K562 (cell line): Measurements from ENCODE around the gene ANKFN1. TPM values are rescaled to one million over a fixed set of nuclear protein-coding genes. Genes with fewer than 3 reads are reported as not detected.

Source experiments
- ATAC-seq: fragments of 200-7000 bp; cut with Tn5 transposase; 3 replicates; pipeline ENCODE4 v1.9.1; 2020; ENCODE audit warnings: moderate library complexity
- BruUV-seq: library from RNA; stranded (reverse); fragments of 400-500 nt; replicated peaks from 2 replicates; lab custom pipeline; 2021; lab: Mats Ljungman, UMichigan
- CTCF ChIA-PET: fragments of 300-600 bp; formaldehyde crosslinking; extraction: SDS; loops from one replicate; lab custom pipeline; 2021; ENCODE audit warnings: low intra/inter-chr PET ratio; lab: Yijun Ruan, JAX
- POLR2A ChIA-PET: fragments of 300-600, 350-650 bp; sonication (Branson Sonifier 250); formaldehyde crosslinking; extraction: SDS; loops from one replicate; lab custom pipeline; 2021; ENCODE audit warnings: antibody characterized with exemption, inconsistent platforms; lab: Yijun Ruan, JAX
- DNase-seq, 4 experiments: peaks; one replicate each; pipeline versions ENCODE4 v3.0.0 to v3.0.0-alpha.2; 2011 to 2018; ENCODE audit warnings: low spot score in 3 of 4, mixed read lengths in 3 of 4; ENCODE audit errors: extremely low read depth in 1 of 4
- FAIRE-seq: peaks from 2 replicates; lab custom pipeline; 2011; peaks lifted over from hg19 to GRCh38; lab: Jason Lieb, UNC
- H2AFZ ChIP-seq: 2 replicates; pipeline ENCODE4 v1.6.0; 2011; ENCODE audit warnings: low read depth, low read length, control low read depth, inconsistent platforms
- H3K27ac ChIP-seq: fragments of 200-600 bp; 3 replicates; pipeline ENCODE4 v1.8.0; 2011; ENCODE audit warnings: low read depth, mild to moderate bottlenecking, control low read depth, inconsistent platforms, low read length, moderate library complexity, mixed read lengths; ENCODE audit errors: extremely low read depth
- H3K27me3 ChIP-seq, 2 experiments: fragments of 300-600 bp in 1 of 2; 2 replicates in 1 of 2; 3 replicates in 1 of 2; pipeline versions ENCODE4 v1.6.0 to v1.8.0; 2011; ENCODE audit warnings: inconsistent platforms in 2 of 2, low read length in 2 of 2, mild to moderate bottlenecking in 1 of 2, mixed read lengths in 1 of 2, moderate library complexity in 1 of 2; ENCODE audit not compliant: control insufficient read depth in 2 of 2, insufficient read depth in 2 of 2
- H3K36me3 ChIP-seq: fragments of 300-600 bp; 3 replicates; pipeline ENCODE4 v1.8.0; 2011; ENCODE audit warnings: mild to moderate bottlenecking, low read length, inconsistent platforms; ENCODE audit not compliant: control insufficient read depth, insufficient read depth
- H3K4me1 ChIP-seq, 2 experiments: fragments of 200-600 bp in 1 of 2; replicated peaks in 1 of 2; 2 replicates in 1 of 2; 3 replicates in 1 of 2; pipeline versions ENCODE4 v1.5.1 to v1.8.0; 2011; ENCODE audit warnings: inconsistent platforms in 2 of 2, low read length in 2 of 2, mild to moderate bottlenecking in 1 of 2, mixed read lengths in 1 of 2, moderate library complexity in 1 of 2; ENCODE audit not compliant: control insufficient read depth in 2 of 2, insufficient read depth in 2 of 2
- H3K4me2 ChIP-seq: 2 replicates; pipeline ENCODE4 v1.6.1; 2011; ENCODE audit warnings: low read length, control low read depth, inconsistent platforms, mixed read lengths; ENCODE audit not compliant: insufficient read depth
- H3K4me3 ChIP-seq: fragments of 200-600 bp; sonication (generic), shearing (Covaris generic); 2 replicates; pipeline ENCODE4 v1.5.1; 2016; ENCODE audit warnings: control low read depth, inconsistent platforms
- H3K79me2 ChIP-seq: fragments of 200-600 bp; 3 replicates; pipeline ENCODE4 v1.8.0; 2011; ENCODE audit warnings: low read length, inconsistent platforms; ENCODE audit not compliant: control insufficient read depth, insufficient read depth
- H3K9ac ChIP-seq, 2 experiments: 2 replicates each; pipeline versions ENCODE4 v1.6.0 to v1.6.1; 2011; ENCODE audit warnings: low read depth in 2 of 2, low read length in 2 of 2, control low read depth in 1 of 2, inconsistent platforms in 1 of 2, mild to moderate bottlenecking in 1 of 2, mixed read lengths in 1 of 2; ENCODE audit not compliant: insufficient read depth in 1 of 2
- H3K9me1 ChIP-seq: one replicate; pipeline ENCODE4 v1.6.0; 2011; ENCODE audit warnings: inconsistent platforms, mild to moderate bottlenecking, low read length, moderate library complexity; ENCODE audit not compliant: control insufficient read depth, insufficient read depth
- H3K9me3 ChIP-seq: replicated peaks from 2 replicates; pipeline ENCODE4 v1.5.1; 2011; ENCODE audit warnings: low read depth, low read length, inconsistent platforms; ENCODE audit not compliant: control insufficient read depth, insufficient read depth
- H4K20me1 ChIP-seq: replicated peaks from 2 replicates; pipeline ENCODE4 v1.6.1; 2011; ENCODE audit warnings: low read length, inconsistent platforms, mixed read lengths; ENCODE audit not compliant: control insufficient read depth, insufficient read depth
- E4F1 ChIP-seq: fragments of 250-450 bp; sonication (Bioruptor Pico); IDR thresholded peaks from 2 replicates; pipeline ENCODE4 v1.5.0; 2021; ENCODE audit warnings: mild to moderate bottlenecking, borderline replicate concordance
- ELF1 ChIP-seq: fragments of 200-800 bp; sonication (Bioruptor generic); IDR thresholded peaks from 2 replicates; pipeline ENCODE4 v1.6.1; 2016; ENCODE audit warnings: missing genetic modification characterization, missing compliant biosample characterization
- HSF4 ChIP-seq: fragments of 250-450 bp; sonication (Bioruptor Pico); IDR thresholded peaks from 2 replicates; pipeline ENCODE4 v2.1.2; 2022; ENCODE audit warnings: mild to moderate bottlenecking, moderate library complexity, borderline replicate concordance
- KLF1 ChIP-seq: fragments of 450-650 bp; IDR thresholded peaks from 2 replicates; pipeline ENCODE4 v1.6.1; 2016; ENCODE audit warnings: missing genetic modification characterization, missing compliant biosample characterization
- NCOA1 ChIP-seq: fragments of 450-650 bp; IDR thresholded peaks from 2 replicates; pipeline ENCODE4 v1.6.1; 2016; ENCODE audit warnings: low read depth
- PTRF ChIP-seq: fragments of 450-650 bp; IDR thresholded peaks from 2 replicates; pipeline ENCODE4 v1.6.1; 2016; ENCODE audit warnings: mild to moderate bottlenecking, missing genetic modification characterization, missing compliant biosample characterization
- RBM15 ChIP-seq: fragments of 200-400 bp; formaldehyde crosslinking; IDR thresholded peaks from 2 replicates; pipeline ENCODE4 v1.6.1; 2018; ENCODE audit warnings: mild to moderate bottlenecking, low read length, moderate library complexity; ENCODE audit not compliant: insufficient read depth
- RHOXF2B ChIP-seq: fragments of 250-450 bp; sonication (Bioruptor Pico); conservative IDR thresholded peaks from 2 replicates; pipeline ENCODE4 v1.5.1; 2021
- SMAD4 ChIP-seq: fragments of 250-450 bp; sonication (Bioruptor Pico); conservative IDR thresholded peaks from 2 replicates; pipeline ENCODE4 v1.8.0; 2021; ENCODE audit warnings: inconsistent platforms, mild to moderate bottlenecking, moderate library complexity
- SMARCC2 ChIP-seq: fragments of 450-650 bp; IDR thresholded peaks from 2 replicates; pipeline ENCODE4 v1.6.1; 2017; ENCODE audit warnings: antibody characterized with exemption, moderate library complexity, mild to moderate bottlenecking, low read depth
- TAF1 ChIP-seq: IDR thresholded peaks from 2 replicates; pipeline ENCODE4 v1.6.1; 2011; ENCODE audit warnings: mild to moderate bottlenecking, low read length, moderate library complexity; ENCODE audit not compliant: insufficient read depth, control insufficient read depth, severe bottlenecking; ENCODE audit errors: extremely low read depth
- XRCC5 ChIP-seq: fragments of 200-400 bp; formaldehyde crosslinking; IDR thresholded peaks from 2 replicates; pipeline ENCODE4 v1.6.1; 2017; ENCODE audit warnings: low read depth, mild to moderate bottlenecking, low read length
- ZNF184 ChIP-seq: sonication (generic); formaldehyde crosslinking; IDR thresholded peaks from 2 replicates; pipeline ENCODE4 v1.5.0; 2020; ENCODE audit warnings: missing genetic modification reagents
- ZNF347 ChIP-seq: fragments of 450-650 bp; formaldehyde crosslinking; IDR thresholded peaks from 2 replicates; pipeline ENCODE4 v1.4.0; 2020; ENCODE audit warnings: low read depth, mild to moderate bottlenecking, moderate library complexity
- WGBS: fragments of 100-300 bp; shearing (Covaris generic); methylation state at CpG from one replicate; pipeline ENCODE4 v1.1.6; 2016; ENCODE audit warnings: low coverage, mixed read lengths; ENCODE audit not compliant: insufficient coverage; ENCODE audit errors: missing lambda C conversion rate; 5-methylcytosine and 5-hydroxymethylcytosine counted together
- in situ Hi-C: fragments of 300-500 bp; cut with MboI; formaldehyde crosslinking; loops from 4 replicates; pipeline ENCODE4 v1.15.0; 2018; ENCODE audit warnings: inconsistent platforms, mixed read lengths
- intact Hi-C: fragments of 100-400 bp; cut with micrococcal nuclease; formaldehyde crosslinking; loops from 2 replicates; pipeline ENCODE4 v1.14.2; 2022
- polyA plus RNA-seq, 8 experiments: library from polyadenylated mRNA; depleted of rRNA in 4 of 8; stranded (reverse) in 5 of 8; unstranded in 3 of 8; fragments of >200 nt; fragmentation: Nextera tagmentation in 2 of 8; fragmentation: Illumina TruSeq in 1 of 8; extraction: Ambion mirVana in 2 of 8; extraction: Trizol in 1 of 8; gene quantifications; 2 replicates each; pipeline versions ENCODE4 v1.2.1 to v1.2.3, GENCODE V29; 2011 to 2014; ENCODE audit warnings: inconsistent platforms in 1 of 8, missing spikeins in 1 of 8
- total RNA-seq, 7 experiments: library from RNA; depleted of rRNA in 6 of 7; stranded (reverse); fragments of >200 nt in 6 of 7; fragmentation: Illumina TruSeq in 2 of 7; extraction: Trizol in 2 of 7; gene quantifications; 2 replicates each; pipeline versions ENCODE4 v1.2.1 to v1.2.3, GENCODE V29; 2011 to 2021; ENCODE audit warnings: low replicate concordance in 1 of 7
- TF ChIP-seq, protein P1 (sequence below), 3 experiments: fragments of 200-800 bp in 1 of 3; sonication (Bioruptor generic) in 1 of 3; sonication (generic) in 1 of 3; formaldehyde crosslinking in 1 of 3; IDR thresholded peaks; 2 replicates each; pipeline versions ENCODE4 v1.6.1 to v1.8.0; 2016 to 2022; ENCODE audit warnings: mild to moderate bottlenecking in 2 of 3, missing compliant biosample characterization in 2 of 3, missing genetic modification characterization in 2 of 3, missing genetic modification reagents in 1 of 3
- TF ChIP-seq, protein P2 (sequence below): sonication (generic); formaldehyde crosslinking; IDR thresholded peaks from 2 replicates; pipeline ENCODE4 v1.8.0; 2022; ENCODE audit warnings: missing genetic modification reagents, mild to moderate bottlenecking, borderline replicate concordance

Gene ANKFN1
- total and polyA plus RNA-seq, 9 of the 15 experiments (the other 6 are each of a cell fraction or from before 2014, with no cell fraction given): 0.04 to 0.39 (median 0.15) TPM; not detected in 1

- TF ChIP-seq, protein P1, sequence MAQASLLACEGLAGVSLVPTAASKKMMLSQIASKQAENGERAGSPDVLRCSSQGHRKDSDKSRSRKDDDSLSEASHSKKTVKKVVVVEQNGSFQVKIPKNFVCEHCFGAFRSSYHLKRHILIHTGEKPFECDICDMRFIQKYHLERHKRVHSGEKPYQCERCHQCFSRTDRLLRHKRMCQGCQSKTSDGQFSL (CRISPR knock-in tag; IDR thresholded peaks at IDR 0.05): no peak
- TF ChIP-seq, protein P1 (tag; IDR thresholded peaks at IDR 0.05): no peak
- no peak for TF ChIP-seq XRCC5
Measured at GRCh38 chr17:56314026-56314425, 160.8 kb downstream of the ANKFN1 start (continued).

DNA sequence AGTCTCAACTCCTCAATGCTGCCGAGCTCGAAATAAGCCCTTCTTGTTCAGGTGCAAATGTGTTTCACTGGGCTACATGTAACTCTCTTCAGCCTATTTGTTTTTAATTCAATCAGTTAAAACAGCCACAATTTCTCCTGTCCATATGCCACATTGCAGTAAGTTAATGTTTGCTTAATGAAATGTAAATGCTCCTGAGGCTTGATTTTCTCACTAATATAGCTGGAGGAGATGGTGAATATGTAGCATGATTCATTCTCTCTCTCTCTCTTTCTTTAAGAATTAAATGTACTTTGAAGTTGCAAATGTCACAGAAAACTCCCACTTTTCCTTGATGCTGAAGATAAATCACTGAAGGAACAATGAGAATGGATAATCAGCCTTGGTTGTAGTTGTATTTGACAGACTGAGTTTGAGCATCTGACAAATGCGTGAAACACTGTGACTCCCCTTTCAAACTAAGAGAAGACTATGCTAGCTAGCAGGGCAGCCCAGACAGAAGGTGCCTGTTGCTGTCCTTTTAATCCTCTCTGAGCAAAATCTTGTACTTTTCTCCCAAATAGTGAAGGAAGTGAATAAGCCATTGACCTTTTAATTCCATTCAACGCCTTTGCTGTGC, 161.8 kb downstream of the ANKFN1 start:
- Histone ChIP-seq H3K79me2 (no peaks in the 10 kb centered on the region), H3K9ac (no peak overlapping the region), H2AFZ (no peak overlapping the region), H3K36me3 (no peaks in the 10 kb centered on the region), H3K9me1 (no peaks in the 10 kb centered on the region), H3K4me1 (no peaks in the 10 kb centered on the region), H3K4me2 (no peak overlapping the region), H3K4me3 (no peak overlapping the region), H3K27me3 (no peaks in the 10 kb centered on the region), H3K9me3 (no peaks in the 10 kb centered on the region), H3K27ac (no peak overlapping the region), H4K20me1 (no peaks in the 10 kb centered on the region)
- ChIA-PET CTCF (no interaction called here), POLR2A (interaction anchor here (0.5 kb wide), 1 partner anchor 21 kb away, joined by 3 read pairs; no protein-coding TSS in a partner anchor)
- BruUV-seq: no TSS peak
- ATAC-seq (no peak), FAIRE-seq (no peak), DNase-seq (no peak)
- intact Hi-C loops: no loop called here
- TF ChIP-seq SMARCC2 (no peak), E4F1 (CRISPR knock-in tag) (no peak), SMAD4 (no peak), ZNF184 (CRISPR knock-in tag) (no peak), KLF1 (no peak), PTRF (tag) (no peak), HSF4 (CRISPR knock-in tag) (no peak), ELF1 (tag) (no peak), TAF1 (no peak), NCOA1 (no peak), RBM15 (no peak), RHOXF2B (CRISPR knock-in tag) (no peak), ZNF347 (CRISPR knock-in tag) (no peak)
- TF ChIP-seq, protein P2, sequence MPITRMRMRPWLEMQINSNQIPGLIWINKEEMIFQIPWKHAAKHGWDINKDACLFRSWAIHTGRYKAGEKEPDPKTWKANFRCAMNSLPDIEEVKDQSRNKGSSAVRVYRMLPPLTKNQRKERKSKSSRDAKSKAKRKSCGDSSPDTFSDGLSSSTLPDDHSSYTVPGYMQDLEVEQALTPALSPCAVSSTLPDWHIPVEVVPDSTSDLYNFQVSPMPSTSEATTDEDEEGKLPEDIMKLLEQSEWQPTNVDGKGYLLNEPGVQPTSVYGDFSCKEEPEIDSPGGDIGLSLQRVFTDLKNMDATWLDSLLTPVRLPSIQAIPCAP (CRISPR knock-in tag): no peak
- in situ Hi-C loops: loop anchor here (25.0 kb wide), 1 partner anchor 778 kb away; no protein-coding TSS in a partner anchor
- 2% methylated on average over 4 of the region's 4 CpGs for WGBS
